ENCODE data around the gene DLK2.
"Not testable (repeated sequence)": the region's sequence is repeated elsewhere in the genome, so short reads cannot be mapped to it uniquely, and the experiment has no call there.

Gene DLK2

DNA sequence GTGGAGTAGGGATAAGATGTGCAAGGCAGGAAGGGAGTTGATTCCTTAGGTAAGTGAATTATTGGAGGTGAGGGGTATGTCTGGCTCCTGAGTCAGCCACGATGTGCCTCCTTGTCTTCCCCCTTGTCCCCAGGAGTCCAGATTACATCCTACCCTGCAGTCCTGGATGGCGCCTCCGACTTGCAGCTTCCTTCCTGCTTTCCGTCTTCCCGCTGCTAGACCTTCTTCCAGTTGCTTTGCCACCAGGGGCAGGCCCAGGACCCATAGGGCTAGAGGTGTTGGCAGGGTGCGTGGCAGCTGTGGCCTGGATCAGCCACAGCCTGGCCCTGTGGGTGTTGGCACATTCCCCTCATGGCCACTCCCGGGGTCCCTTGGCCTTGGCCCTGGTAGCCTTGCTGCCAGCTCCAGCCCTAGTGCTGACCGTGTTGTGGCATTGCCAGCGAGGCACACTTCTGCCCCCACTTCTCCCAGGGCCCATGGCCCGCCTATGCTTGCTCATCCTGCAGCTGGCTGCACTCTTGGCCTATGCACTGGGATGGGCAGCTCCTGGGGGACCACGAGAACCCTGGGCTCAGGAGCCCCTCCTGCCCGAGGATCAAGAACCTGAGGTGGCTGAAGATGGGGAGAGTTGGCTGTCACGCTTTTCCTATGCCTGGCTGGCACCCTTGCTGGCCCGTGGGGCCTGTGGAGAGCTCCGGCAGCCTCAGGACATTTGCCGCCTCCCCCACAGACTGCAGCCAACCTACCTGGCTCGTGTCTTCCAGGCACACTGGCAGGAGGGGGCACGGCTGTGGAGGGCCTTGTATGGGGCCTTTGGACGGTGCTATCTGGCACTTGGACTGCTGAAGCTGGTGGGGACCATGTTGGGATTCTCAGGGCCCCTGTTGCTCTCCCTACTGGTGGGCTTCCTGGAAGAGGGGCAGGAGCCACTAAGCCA lies 23.1 kb downstream of the DLK2 start:
- no peak overlapping the region for H3K4me3 ChIP-seq (ENCODE audit: control insufficient read depth, low read depth, low read length)
- no peak for DNase-seq (ENCODE audit: low read depth)
- TF ChIP-seq, protein P1, sequence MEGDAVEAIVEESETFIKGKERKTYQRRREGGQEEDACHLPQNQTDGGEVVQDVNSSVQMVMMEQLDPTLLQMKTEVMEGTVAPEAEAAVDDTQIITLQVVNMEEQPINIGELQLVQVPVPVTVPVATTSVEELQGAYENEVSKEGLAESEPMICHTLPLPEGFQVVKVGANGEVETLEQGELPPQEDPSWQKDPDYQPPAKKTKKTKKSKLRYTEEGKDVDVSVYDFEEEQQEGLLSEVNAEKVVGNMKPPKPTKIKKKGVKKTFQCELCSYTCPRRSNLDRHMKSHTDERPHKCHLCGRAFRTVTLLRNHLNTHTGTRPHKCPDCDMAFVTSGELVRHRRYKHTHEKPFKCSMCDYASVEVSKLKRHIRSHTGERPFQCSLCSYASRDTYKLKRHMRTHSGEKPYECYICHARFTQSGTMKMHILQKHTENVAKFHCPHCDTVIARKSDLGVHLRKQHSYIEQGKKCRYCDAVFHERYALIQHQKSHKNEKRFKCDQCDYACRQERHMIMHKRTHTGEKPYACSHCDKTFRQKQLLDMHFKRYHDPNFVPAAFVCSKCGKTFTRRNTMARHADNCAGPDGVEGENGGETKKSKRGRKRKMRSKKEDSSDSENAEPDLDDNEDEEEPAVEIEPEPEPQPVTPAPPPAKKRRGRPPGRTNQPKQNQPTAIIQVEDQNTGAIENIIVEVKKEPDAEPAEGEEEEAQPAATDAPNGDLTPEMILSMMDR (conservative IDR thresholded peaks at IDR 0.05; ENCODE audit: control insufficient read depth, insufficient read depth, low read depth, low read length): no peak

DNA sequence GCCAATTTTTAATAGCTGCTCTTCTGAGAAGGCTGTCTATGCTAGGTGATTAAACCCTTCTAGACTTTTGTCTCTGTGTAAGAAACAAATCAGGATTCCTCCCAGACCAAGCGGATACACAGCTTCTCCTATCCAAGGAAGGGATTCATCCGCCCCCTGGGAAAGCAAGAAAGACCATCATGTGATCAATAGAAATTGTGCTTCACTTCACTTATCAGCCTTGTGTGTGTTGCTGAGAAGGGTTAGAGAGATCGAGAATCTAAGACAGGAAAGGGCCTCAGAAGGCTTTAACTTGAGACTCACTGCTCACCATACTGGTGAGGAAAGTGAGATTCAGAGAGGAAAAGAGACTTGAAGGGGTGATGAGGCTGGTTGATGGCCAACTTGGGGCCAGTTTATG lies 26.5 kb downstream of the DLK2 start:
- H3K4me3 ChIP-seq (ENCODE audit: control insufficient read depth, low read depth, low read length): peak overlapping the region; percentile 95
- TF ChIP-seq, protein P1 (conservative IDR thresholded peaks at IDR 0.05; ENCODE audit: control insufficient read depth, insufficient read depth, low read depth, low read length): no peak

DNA sequence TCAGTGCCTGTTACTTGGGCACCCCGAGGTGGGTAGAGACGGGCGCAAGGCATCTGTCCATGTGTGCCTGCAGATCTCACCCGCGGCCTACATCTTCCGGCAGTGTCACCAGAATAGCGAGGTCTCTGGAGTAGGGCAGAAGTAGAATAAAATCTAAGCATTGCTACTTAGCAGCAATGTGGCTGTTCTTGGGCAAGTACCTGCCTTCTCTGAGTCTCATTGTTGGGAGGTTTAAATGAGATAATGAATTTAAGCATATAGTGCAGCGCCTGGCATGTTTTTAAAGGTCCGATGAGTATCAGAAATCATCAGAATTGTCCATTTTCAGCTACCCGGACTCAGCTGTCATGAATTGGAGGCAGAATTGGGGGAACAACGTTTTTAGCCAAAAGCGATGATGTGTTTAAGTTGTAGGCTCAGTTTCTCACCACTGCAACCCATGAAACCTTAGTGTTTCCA lies 27.2 kb downstream of the DLK2 start:
- DNase-seq (ENCODE audit: low read depth): no peak
- TF ChIP-seq, protein P1 (conservative IDR thresholded peaks at IDR 0.05; ENCODE audit: control insufficient read depth, insufficient read depth, low read depth, low read length): no peak
- H3K4me3 ChIP-seq (ENCODE audit: control insufficient read depth, low read depth, low read length): peak overlapping the region; percentile 95

More for the DNA sequence above, 26.5 kb downstream of the DLK2 start:
- DNase-seq (ENCODE audit: low read depth): peak; percentile 19

DNA sequence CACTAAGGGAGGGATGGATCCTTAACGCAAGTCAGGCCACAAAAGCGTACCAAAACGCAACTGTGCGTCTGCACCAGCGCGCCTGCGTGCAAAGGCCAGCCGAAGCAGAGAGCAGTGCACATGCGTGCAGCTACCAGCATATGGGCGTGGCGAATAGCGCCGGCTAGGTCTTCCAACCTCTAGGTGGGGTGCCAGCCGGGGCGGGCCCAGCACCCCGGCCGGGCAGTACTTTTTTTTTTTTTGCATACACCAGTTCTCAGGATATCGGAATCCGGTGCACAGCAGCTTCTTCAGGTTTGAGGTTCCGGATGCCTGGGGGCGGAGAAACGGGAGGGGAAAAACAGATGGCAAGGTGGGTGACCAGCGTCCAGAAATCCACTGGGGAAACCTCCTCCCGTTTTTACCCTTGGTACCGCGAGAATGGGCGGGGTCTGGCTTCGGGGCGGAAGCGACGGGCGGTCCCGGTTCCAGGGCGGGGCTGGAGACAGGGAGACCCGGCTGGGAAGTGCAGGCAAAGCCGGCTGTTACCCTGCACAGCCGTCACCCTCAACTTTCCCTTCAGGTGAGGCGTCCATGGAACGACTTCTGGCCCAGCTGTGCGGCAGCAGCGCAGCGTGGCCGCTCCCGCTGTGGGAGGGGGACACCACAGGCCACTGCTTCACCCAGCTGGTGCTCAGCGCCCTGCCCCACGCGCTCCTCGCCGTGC lies 27.8 kb downstream of the DLK2 start, which contains the start of gene ABCC10:
TSS of gene ABCC10 (plus strand) at position 136 of the 706 bp plus-strand sequence. CDS start at position 574, 438 bp downstream.
- peak within 1 kb of the TSS; percentile 95 for H3K4me3 ChIP-seq (ENCODE audit: control insufficient read depth, low read depth, low read length)
- DNase-seq (ENCODE audit: low read depth): peak; percentile 98
- TF ChIP-seq, protein P1 (conservative IDR thresholded peaks at IDR 0.05; ENCODE audit: control insufficient read depth, insufficient read depth, low read depth, low read length): peak; percentile 37

DNA sequence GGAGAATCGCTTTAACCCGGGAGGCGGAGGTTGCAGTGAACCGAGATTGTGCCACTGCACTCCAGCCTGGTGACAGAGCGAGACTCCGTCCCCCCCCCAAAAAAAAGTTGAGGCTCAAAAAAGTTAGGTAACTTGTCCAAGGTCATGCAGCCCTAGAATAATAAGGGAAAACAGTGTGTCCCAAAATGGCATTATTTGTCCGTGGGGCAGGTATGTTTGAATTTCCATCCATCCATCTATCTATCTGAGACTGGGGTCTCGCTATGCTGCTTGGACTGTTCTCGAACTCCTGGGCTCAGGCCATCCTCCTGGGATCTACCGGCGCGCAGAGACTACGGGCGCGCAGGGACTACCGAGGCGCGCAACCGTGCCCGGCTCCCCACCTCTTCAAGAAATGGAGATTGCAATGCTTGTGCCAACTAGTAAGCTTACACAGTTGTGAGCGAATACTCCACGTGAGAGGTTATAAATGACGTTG lies 28.4 kb downstream of the DLK2 start:
- peak overlapping the region; percentile 95 for H3K4me3 ChIP-seq (ENCODE audit: control insufficient read depth, low read depth, low read length)
- TF ChIP-seq, protein P1 (conservative IDR thresholded peaks at IDR 0.05; ENCODE audit: control insufficient read depth, insufficient read depth, low read depth, low read length): no peak
- no peak for DNase-seq (ENCODE audit: low read depth)

DNA sequence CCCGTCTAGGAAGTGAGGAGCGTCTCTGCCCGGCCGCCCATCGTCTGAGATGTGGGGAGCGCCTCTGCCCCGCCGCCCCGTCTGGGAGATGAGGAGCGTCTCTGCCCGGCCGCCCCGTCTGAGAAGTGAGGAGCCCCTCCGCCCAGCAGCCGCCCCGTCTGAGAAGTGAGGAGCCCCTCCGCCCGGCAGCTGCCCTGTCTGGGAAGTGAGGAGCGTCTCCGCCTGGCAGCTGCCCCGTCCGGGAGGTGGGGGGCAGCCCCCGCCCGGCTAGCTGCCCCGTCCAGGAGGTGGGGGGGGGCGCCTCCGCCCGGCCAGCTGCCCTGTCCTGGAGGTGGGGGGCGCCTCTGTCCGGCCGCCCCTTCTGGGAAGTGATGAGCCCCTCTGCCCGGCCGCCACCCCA lies 30.3 kb downstream of the DLK2 start:
- not testable (repeated sequence) for H3K4me3 ChIP-seq (ENCODE audit: control insufficient read depth, low read depth, low read length); DNase-seq (ENCODE audit: low read depth)

DNA sequence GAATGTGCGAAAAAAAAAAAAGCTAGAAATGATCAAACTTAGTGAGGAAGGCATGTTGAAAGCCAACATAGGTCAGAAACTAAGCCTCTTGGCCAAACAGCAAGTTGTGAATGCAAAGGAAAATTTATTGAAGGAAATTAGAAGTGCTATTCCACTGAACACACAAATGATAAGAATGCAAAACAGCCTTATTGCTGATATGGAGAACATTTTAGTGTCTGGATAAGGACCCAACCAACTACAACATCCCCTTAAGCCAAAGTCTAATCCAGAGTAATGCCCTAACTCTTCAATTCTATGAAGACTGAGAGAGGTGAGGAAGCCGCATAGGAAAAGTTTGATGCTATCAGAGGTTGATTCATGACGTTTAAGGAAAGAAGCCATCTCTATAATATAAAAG lies 33.5 kb downstream of the DLK2 start:
- TF ChIP-seq, protein P1 (conservative IDR thresholded peaks at IDR 0.05; ENCODE audit: control insufficient read depth, insufficient read depth, low read depth, low read length): no peak
- no peak overlapping the region for H3K4me3 ChIP-seq (ENCODE audit: control insufficient read depth, low read depth, low read length)
- DNase-seq (ENCODE audit: low read depth): no peak
